Left ventricle myocardium inferior (tissue), 1 donor: ENCODE data around the gene MRPL51. TPM values are rescaled to one million over a fixed set of nuclear protein-coding genes. Genes with fewer than 3 reads are reported as not detected.
"Not testable (repeated sequence)": the region's sequence is repeated elsewhere in the genome, so short reads cannot be mapped to it uniquely, and the experiment has no call there.

Source experiments
- DNase-seq: peaks from one replicate; pipeline ENCODE4 v3.0.0-alpha.2; 2020
- H3K27ac ChIP-seq: fragments of 200-600 bp; replicated peaks from 2 replicates; pipeline ENCODE4 v1.8.0; 2021
- H3K27me3 ChIP-seq: fragments of 200-600 bp; 2 replicates; pipeline ENCODE4 v1.8.0; 2021; ENCODE audit warnings: low read depth
- H3K36me3 ChIP-seq: fragments of 200-600 bp; 2 replicates; pipeline ENCODE4 v1.8.0; 2021
- H3K4me1 ChIP-seq: fragments of 200-600 bp; 2 replicates; pipeline ENCODE4 v1.8.0; 2021
- H3K4me3 ChIP-seq: fragments of 200-600 bp; 2 replicates; pipeline ENCODE4 v1.8.0; 2021; ENCODE audit warnings: mild to moderate bottlenecking, moderate library complexity
- H3K9me3 ChIP-seq: fragments of 200-600 bp; replicated peaks from 2 replicates; pipeline ENCODE4 v1.8.0; 2021
- intact Hi-C: fragments of 100-400 bp; cut with micrococcal nuclease; formaldehyde crosslinking; loops from one replicate; pipeline ENCODE4 v1.11.0; 2022
- total RNA-seq: library from RNA; stranded (reverse); fragmentation: NEBNext Ultra II Directional; extraction: Animal tissue kit (Norgen Biotek cat#: 25700); gene quantifications from one replicate; pipeline ENCODE4 v1.2.1, GENCODE V29; 2021
- TF ChIP-seq, protein P1 (sequence below): fragments of 200-600 bp; IDR thresholded peaks from 2 replicates; pipeline ENCODE4 v1.8.0; 2021; ENCODE audit warnings: antibody characterized with exemption, mild to moderate bottlenecking, borderline replicate concordance
- donor health status: DM: no; HTN: yes; CAD: no; lungs with severe emphysema.

Gene MRPL51
- total RNA-seq, 1 donor from 2014 or later, result 235 TPM

- no peak for DNase-seq
- H3K36me3 ChIP-seq, result peaks cover 36% of the 10 kb centered on the region
- TF ChIP-seq, protein P1, sequence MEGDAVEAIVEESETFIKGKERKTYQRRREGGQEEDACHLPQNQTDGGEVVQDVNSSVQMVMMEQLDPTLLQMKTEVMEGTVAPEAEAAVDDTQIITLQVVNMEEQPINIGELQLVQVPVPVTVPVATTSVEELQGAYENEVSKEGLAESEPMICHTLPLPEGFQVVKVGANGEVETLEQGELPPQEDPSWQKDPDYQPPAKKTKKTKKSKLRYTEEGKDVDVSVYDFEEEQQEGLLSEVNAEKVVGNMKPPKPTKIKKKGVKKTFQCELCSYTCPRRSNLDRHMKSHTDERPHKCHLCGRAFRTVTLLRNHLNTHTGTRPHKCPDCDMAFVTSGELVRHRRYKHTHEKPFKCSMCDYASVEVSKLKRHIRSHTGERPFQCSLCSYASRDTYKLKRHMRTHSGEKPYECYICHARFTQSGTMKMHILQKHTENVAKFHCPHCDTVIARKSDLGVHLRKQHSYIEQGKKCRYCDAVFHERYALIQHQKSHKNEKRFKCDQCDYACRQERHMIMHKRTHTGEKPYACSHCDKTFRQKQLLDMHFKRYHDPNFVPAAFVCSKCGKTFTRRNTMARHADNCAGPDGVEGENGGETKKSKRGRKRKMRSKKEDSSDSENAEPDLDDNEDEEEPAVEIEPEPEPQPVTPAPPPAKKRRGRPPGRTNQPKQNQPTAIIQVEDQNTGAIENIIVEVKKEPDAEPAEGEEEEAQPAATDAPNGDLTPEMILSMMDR, result no peak
- H3K4me1 ChIP-seq, result no peaks in the 10 kb centered on the region
- no peaks in the 10 kb centered on the region for H3K9me3 ChIP-seq
- intact Hi-C loops, result no loop called here
- no peaks in the 10 kb centered on the region for H3K27me3 ChIP-seq
- H3K4me3 ChIP-seq, result no peak overlapping the region
- no peak overlapping the region for H3K27ac ChIP-seq
Observed at GRCh38 chr12:6507102-6507998, 14.3 kb upstream of the MRPL51 start.

DNA sequence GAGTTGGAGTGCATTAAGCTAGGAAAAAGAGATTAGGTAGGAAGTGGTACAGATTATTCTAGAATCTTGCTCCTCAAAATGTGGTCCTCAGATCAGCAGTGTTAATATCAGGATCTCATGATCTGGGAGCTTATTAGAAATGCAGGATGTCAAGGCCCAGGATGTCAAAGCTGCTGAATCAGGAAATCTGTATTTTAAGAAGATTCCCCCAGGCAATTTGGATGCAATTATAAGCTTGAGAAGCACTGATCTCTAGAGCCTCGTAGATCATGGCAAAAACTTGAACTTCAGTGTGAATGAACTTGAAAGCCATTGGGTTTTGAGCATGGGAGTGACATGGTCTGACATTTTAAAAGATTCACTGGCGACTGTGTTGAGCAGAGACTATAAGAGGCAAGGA, 7.4 kb upstream of the MRPL51 start:
- H3K9me3 ChIP-seq, result no peaks in the 10 kb centered on the region
- intact Hi-C loops, result no loop called here
- H3K27me3 ChIP-seq, result no peaks in the 10 kb centered on the region
- H3K27ac ChIP-seq, result no peak overlapping the region
- no peak overlapping the region for H3K4me3 ChIP-seq
- no peak for DNase-seq
- peaks cover 36% of the 10 kb centered on the region for H3K36me3 ChIP-seq
- H3K4me1 ChIP-seq, result peaks cover 3% of the 10 kb centered on the region
- TF ChIP-seq, protein P1, result no peak

DNA sequence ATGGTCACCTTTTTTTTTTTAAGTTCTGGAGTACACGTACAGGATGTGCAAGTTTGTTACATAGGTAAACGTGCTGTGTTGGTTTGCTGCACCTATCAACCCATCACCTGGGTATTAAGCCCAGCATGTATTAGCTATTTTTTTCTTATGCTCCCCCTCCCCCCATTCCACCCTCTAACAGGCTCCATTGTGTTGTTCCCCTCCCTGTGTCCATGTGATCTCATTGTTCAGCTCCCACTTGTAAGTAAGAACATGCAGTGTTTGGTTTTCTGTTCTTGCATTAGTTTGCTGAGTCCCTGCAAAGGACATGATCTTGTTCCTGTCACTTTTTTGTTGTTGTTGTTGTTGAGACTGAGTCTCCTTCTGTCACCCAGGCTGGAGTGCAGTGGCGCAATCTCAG, 4.2 kb upstream of the MRPL51 start:
- DNase-seq, intact Hi-C loops, H3K9me3 ChIP-seq, H3K27me3 ChIP-seq, H3K27ac ChIP-seq, H3K4me3 ChIP-seq: not testable (repeated sequence)
- Histone ChIP-seq H3K4me1 (peaks cover 32% of the 10 kb centered on the region), H3K36me3 (peaks cover 30% of the 10 kb centered on the region)

DNA sequence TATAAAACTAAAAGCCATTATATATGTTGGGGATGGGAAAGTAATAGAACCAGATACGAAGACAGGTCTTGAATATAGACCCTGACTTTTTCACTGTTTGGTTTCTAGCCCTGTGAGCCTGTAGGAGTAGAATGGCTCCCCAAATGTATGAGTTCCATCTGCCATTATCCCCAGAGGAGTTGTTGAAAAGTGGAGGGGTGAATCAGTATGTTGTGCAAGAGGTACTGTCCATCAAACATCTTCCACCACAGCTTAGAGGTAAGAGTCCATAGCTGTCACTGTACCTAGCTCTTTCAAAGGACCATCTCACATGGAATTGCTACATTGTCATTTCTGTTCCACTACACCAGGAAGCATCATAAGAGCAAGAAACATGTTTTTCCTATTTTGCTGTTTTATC, 1.9 kb upstream of the MRPL51 start:
- H3K27ac ChIP-seq, result no peak overlapping the region
- no peaks in the 10 kb centered on the region for H3K27me3 ChIP-seq
- H3K4me1 ChIP-seq, result peaks cover 37% of the 10 kb centered on the region
- intact Hi-C loops, result no loop called here
- H3K4me3 ChIP-seq, result peak overlapping the region; percentile 98
- peaks cover 41% of the 10 kb centered on the region for H3K36me3 ChIP-seq
- H3K9me3 ChIP-seq, result no peaks in the 10 kb centered on the region
- TF ChIP-seq, protein P1, result no peak
- no peak for DNase-seq

DNA sequence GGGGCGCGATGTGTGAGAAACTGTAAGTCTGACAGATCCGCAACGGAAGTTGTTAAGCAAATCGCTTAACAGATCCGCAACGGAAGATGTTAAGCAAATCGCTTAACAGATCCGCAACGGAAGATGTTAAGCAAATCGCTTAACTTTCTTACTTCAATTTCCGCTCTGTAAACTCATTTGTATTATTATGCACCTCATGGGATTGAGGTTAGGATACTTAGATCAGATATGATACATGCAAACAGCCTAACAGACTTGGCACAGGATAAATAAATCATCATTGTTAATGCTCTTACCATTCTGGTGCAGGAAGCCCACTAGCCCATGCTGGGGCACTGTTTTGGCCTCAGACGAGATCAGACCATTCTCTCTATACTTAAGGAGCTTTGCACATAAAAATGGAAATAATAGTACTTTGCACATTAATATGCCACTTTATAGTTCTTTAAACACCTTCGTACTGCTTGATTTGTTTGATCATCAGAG, 1.2 kb upstream of the MRPL51 start:
- H3K4me1 ChIP-seq, result peaks cover 37% of the 10 kb centered on the region
- TF ChIP-seq, protein P1, result no peak
- peak overlapping the region; percentile 100 for H3K27ac ChIP-seq
- DNase-seq, result no peak
- H3K36me3 ChIP-seq, result peaks cover 36% of the 10 kb centered on the region
- H3K9me3 ChIP-seq, result no peaks in the 10 kb centered on the region
- H3K4me3 ChIP-seq, result peak overlapping the region; percentile 98
- intact Hi-C loops, result no loop called here
- H3K27me3 ChIP-seq, result no peaks in the 10 kb centered on the region
